OCI-LY1 (cell line): Measurements from ENCODE around the gene SH2B3.

Experiments used
- CTCF ChIP-seq: fragments of 200-600 bp; sonication (generic), shearing (Covaris generic); IDR thresholded peaks from 2 replicates; pipeline ENCODE4 v1.5.1; 2017; ENCODE audit warnings: mild to moderate bottlenecking, antibody characterized with exemption, low read length, moderate library complexity, mixed read lengths
- EZH2 ChIP-seq: fragments of 200-600 bp; sonication (generic), shearing (Covaris generic); IDR thresholded peaks from 2 replicates; pipeline ENCODE4 v1.8.0; 2017; ENCODE audit warnings: borderline replicate concordance, mixed run types, mild to moderate bottlenecking, antibody characterized with exemption, low read length, moderate library complexity, mixed read lengths

GRCh38 chr12:111427417-111428074 is 21.8 kb downstream of the SH2B3 start:
- TF ChIP-seq CTCF (no peak), EZH2 (no peak)
